DLD1 (cell line): ENCODE results near the gene DENND5B.

Source experiments
- in situ Hi-C: cut with HindIII; loops from 2 replicates; pipeline ENCODE4 v1.10.0; 2017; ENCODE audit warnings: low sequenced_read_pairs

Gene DENND5B

DNA sequence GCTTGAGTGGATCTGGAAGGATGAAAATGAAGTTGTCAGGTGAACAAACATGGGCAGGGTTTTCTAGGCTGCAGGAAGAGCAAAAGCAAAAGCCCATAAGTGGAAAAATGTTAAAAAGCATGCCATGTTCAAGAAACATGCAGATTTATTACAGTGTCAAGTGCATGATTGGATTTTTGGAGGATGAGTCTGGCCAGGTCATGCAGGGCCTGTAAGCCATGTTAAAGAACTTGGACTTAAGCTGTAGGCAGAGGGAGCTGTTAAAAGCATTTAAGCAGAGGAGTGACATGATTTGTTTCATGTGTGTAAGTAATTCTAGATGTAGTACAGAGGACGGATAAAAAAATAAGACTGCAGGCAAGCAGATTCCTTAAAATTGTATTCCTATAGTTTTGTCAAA, 248.7 kb downstream of the DENND5B start:
- in situ Hi-C loops, result no loop called here

DNA sequence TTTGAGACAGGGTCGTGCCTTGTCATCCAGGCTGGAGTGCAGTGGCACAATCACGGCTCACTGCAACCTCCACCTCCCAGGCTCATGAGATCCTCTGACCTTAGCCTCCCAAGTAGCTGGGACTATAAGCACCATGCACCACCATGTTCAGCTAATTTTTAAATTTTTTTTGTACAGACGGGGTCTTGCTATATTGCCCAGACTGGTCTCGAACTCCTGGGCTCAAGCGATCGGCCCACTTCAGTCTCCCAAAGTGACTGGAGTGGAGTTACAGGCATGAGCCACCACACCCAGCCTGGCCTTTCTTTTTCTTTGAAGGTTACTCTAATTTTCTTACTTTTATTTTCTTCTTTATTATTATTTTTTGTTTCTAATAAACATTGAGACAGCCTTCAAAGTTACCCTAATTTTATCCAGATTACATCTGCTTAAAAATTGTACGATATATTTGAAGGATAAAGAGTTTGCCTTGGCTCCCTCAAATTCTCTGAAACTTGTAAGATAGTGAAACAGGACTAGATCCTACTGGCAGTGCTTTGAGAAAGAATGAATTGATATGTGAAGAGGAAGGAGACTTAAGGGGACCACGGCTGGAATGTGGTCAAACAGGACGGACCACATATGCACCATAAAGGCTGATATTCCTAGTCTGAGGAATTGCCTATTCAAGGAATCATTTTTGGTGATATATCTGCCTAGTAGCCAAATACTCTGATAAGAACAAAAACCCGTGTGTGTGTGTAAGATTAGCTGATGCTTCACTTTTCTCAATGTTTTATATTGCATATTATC, 250.9 kb downstream of the DENND5B start:
- in situ Hi-C loops, result no loop called here

DNA sequence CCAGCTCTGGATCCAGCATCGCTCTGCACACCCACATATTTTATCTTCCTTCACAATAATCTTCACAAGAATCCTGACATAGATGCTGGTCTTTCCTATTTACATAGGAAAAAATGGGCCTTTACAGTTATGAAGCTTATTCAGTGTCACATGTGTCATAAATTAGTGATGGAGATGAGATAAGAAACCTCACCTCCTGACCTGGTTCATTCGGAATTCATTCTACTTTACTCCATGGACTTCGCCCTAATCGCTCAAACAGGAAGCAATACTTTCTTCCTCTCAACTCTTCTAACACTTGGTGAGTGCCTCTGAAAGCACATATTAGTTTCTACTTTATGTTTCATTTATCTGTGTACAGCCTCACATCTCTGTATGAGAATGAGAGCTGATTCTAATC, 253.0 kb downstream of the DENND5B start:
- in situ Hi-C loops, result no loop called here
